HEK293T (cell line): Measurements from ENCODE around the gene SDR42E1.
A peak's percentile ranks its signal among the peaks of the same experiment; 100 is the strongest.
"Not testable (repeated sequence)": the region's sequence is repeated elsewhere in the genome, so short reads cannot be mapped to it uniquely, and the experiment has no call there.

ENCODE experiments used
- CTCF ChIA-PET: fragments of 350-600 bp; formaldehyde crosslinking; extraction: SDS; loops from one replicate; lab custom pipeline; 2021; ENCODE audit warnings: antibody characterized with exemption, inconsistent platforms; lab: Yijun Ruan, JAX
- POLR2A ChIA-PET: fragments of 350-600 bp; formaldehyde crosslinking; extraction: SDS; loops from one replicate; lab custom pipeline; 2020; ENCODE audit warnings: antibody characterized with exemption, inconsistent platforms; lab: Yijun Ruan, JAX
- DNase-seq: peaks from one replicate; pipeline ENCODE4 v3.0.0; 2012; ENCODE audit warnings: mixed read lengths; ENCODE audit errors: extremely low spot score
- ARNT ChIP-seq: fragments of 450-650 bp; IDR thresholded peaks from 2 replicates; pipeline ENCODE4 v1.6.1; 2017; ENCODE audit warnings: mild to moderate bottlenecking
- BHLHE40 ChIP-seq: fragments of 450-650 bp; IDR thresholded peaks from 2 replicates; pipeline ENCODE4 v1.6.1; 2016; ENCODE audit warnings: mild to moderate bottlenecking, moderate library complexity, borderline replicate concordance
- CTBP1 ChIP-seq: fragments of 450-650 bp; IDR thresholded peaks from 2 replicates; pipeline ENCODE4 v1.6.1; 2016; ENCODE audit warnings: borderline replicate concordance
- ELF4 ChIP-seq: fragments of 450-650 bp; IDR thresholded peaks from 2 replicates; pipeline ENCODE4 v1.6.1; 2017; ENCODE audit warnings: antibody characterized with exemption
- FOXA1 ChIP-seq: fragments of 450-650 bp; IDR thresholded peaks from 2 replicates; pipeline ENCODE4 v1.6.1; 2016; ENCODE audit warnings: mild to moderate bottlenecking
- FOXK2 ChIP-seq: fragments of 450-650 bp; IDR thresholded peaks from 2 replicates; pipeline ENCODE4 v1.6.1; 2016; ENCODE audit warnings: mild to moderate bottlenecking
- FOXM1 ChIP-seq: fragments of 450-650 bp; IDR thresholded peaks from 2 replicates; pipeline ENCODE4 v1.6.1; 2017; ENCODE audit warnings: mild to moderate bottlenecking, borderline replicate concordance
- HDGF ChIP-seq: fragments of 450-650 bp; IDR thresholded peaks from 2 replicates; pipeline ENCODE4 v1.6.1; 2017; ENCODE audit warnings: antibody characterized with exemption, borderline replicate concordance
- L3MBTL2 ChIP-seq: fragments of 450-650 bp; conservative IDR thresholded peaks from 2 replicates; pipeline ENCODE4 v1.6.1; 2016; ENCODE audit warnings: mild to moderate bottlenecking
- LEF1 ChIP-seq: fragments of 450-650 bp; IDR thresholded peaks from 2 replicates; pipeline ENCODE4 v1.6.1; 2017; ENCODE audit warnings: mild to moderate bottlenecking, borderline replicate concordance
- NFRKB ChIP-seq: fragments of 450-650 bp; IDR thresholded peaks from 2 replicates; pipeline ENCODE4 v1.6.1; 2016; ENCODE audit warnings: mild to moderate bottlenecking, moderate library complexity
- PKNOX1 ChIP-seq: fragments of 450-650 bp; IDR thresholded peaks from 2 replicates; pipeline ENCODE4 v1.6.1; 2016
- SP1 ChIP-seq: fragments of 450-650 bp; IDR thresholded peaks from 2 replicates; pipeline ENCODE4 v1.6.1; 2017
- SUZ12 ChIP-seq: fragments of 450-650 bp; IDR thresholded peaks from 2 replicates; pipeline ENCODE4 v1.6.1; 2016; ENCODE audit warnings: mild to moderate bottlenecking
- TARDBP ChIP-seq: fragments of 450-650 bp; IDR thresholded peaks from 2 replicates; pipeline ENCODE4 v1.6.1; 2016
- ZNF384 ChIP-seq: fragments of 450-650 bp; IDR thresholded peaks from 2 replicates; pipeline ENCODE4 v1.6.1; 2016

The SDR42E1 gene

GRCh38 chr16:82017911-82018568 is 6.8 kb upstream of the SDR42E1 start:
- CTCF ChIA-PET, result no interaction called here
- DNase-seq, result no peak
- TF ChIP-seq LEF1, result no peak
- POLR2A ChIA-PET, result no interaction called here

- ChIA-PET CTCF (interaction anchor here (0.6 kb wide), 1 partner anchor 144 kb away, joined by 6 read pairs; no protein-coding TSS in a partner anchor), POLR2A (no interaction called here)
- TF ChIP-seq ZNF384, result no peak
- no peak for DNase-seq
These were observed 5.7 kb upstream of the SDR42E1 start for GRCh38 chr16:82016964-82017363.

- peak; percentile 27 for DNase-seq
- ChIA-PET CTCF (interaction anchor here (0.6 kb wide), 1 partner anchor 143 kb away, joined by 6 read pairs; no protein-coding TSS in a partner anchor), POLR2A (no interaction called here)
- TF ChIP-seq SUZ12, result no peak
- no peak for TF ChIP-seq L3MBTL2
- no peak for TF ChIP-seq FOXK2
- TF ChIP-seq PKNOX1, result no peak
- no peak for TF ChIP-seq FOXA1
- TF ChIP-seq SP1, result no peak
- no peak for TF ChIP-seq HDGF
- no peak for TF ChIP-seq FOXM1
- no peak for TF ChIP-seq BHLHE40
- no peak for TF ChIP-seq ZNF384
- no peak for TF ChIP-seq ARNT
- TF ChIP-seq LEF1, result no peak
- TF ChIP-seq ELF4, result no peak
- no peak for TF ChIP-seq CTBP1
- TF ChIP-seq TARDBP, result no peak
- TF ChIP-seq NFRKB, result no peak
These were observed 5.0 kb upstream of the SDR42E1 start for GRCh38 chr16:82016263-82016662.

- no peak for DNase-seq
- no peak for TF ChIP-seq NFRKB
- ChIA-PET CTCF (no interaction called here), POLR2A (no interaction called here)
These were observed 1.9 kb upstream of the SDR42E1 start for GRCh38 chr16:82013139-82013538.

GRCh38 chr16:82010649-82011048 is 621 bp downstream of the SDR42E1 start:
- CTCF ChIA-PET, result no interaction called here
- TF ChIP-seq TARDBP (no peak), ELF4 (no peak), NFRKB (no peak), ZNF384 (no peak)
- no peak for DNase-seq
- POLR2A ChIA-PET, result no interaction called here

GRCh38 chr16:82009789-82010188 is 1.5 kb downstream of the SDR42E1 start:
- CTCF ChIA-PET, DNase-seq, POLR2A ChIA-PET: not testable (repeated sequence)

- ChIA-PET POLR2A (no interaction called here), CTCF (no interaction called here)
- TF ChIP-seq NFRKB (no peak), TARDBP (no peak), SP1 (no peak)
- no peak for DNase-seq
These were observed 2.2 kb downstream of the SDR42E1 start for GRCh38 chr16:82008957-82009592.

- TF ChIP-seq ELF4, result no peak
- no peak for TF ChIP-seq FOXK2
- TF ChIP-seq SUZ12, result no peak
- TF ChIP-seq CTBP1, result no peak
- no peak for TF ChIP-seq ZNF384
- no peak for TF ChIP-seq NFRKB
- TF ChIP-seq BHLHE40, result no peak
- no peak for TF ChIP-seq HDGF
- no peak for TF ChIP-seq ARNT
- TF ChIP-seq L3MBTL2, result no peak
- no peak for TF ChIP-seq LEF1
- no peak for TF ChIP-seq FOXM1
- no peak for TF ChIP-seq TARDBP
- no peak for TF ChIP-seq PKNOX1
- no peak for TF ChIP-seq SP1
- no peak for TF ChIP-seq FOXA1
- ChIA-PET CTCF (interaction anchor here (1.1 kb wide), 1 partner anchor 223 kb away, joined by 3 read pairs; no protein-coding TSS in a partner anchor), POLR2A (no interaction called here)
- DNase-seq, result no peak
These were observed 4.1 kb downstream of the SDR42E1 start for GRCh38 chr16:82007189-82007588.
